GM21423 (cell line): ENCODE data around the gene WDR86.

Source experiments
- ATAC-seq: cut with Tn5 transposase; IDR thresholded peaks from one replicate; pipeline ENCODE4 v1.9.1; 2021; ENCODE audit warnings: mild to moderate bottlenecking, moderate library complexity; ENCODE audit not compliant: unreplicated experiment

The WDR86 gene

GRCh38 chr7:151440799-151441445, 31.1 kb upstream of the WDR86 start:
- ATAC-seq = no peak

GRCh38 chr7:151439855-151440798, 30.3 kb upstream of the WDR86 start, which contains the start of gene CRYGN:
TSS of gene CRYGN (minus strand) at chr7:151440141. CDS start at chr7:151439917, 224 bp downstream.
- ATAC-seq = no peak

GRCh38 chr7:151438864-151439601, 29.2 kb upstream of the WDR86 start:
- no peak for ATAC-seq

GRCh38 chr7:151437866-151438516, 28.2 kb upstream of the WDR86 start:
- ATAC-seq = no peak

GRCh38 chr7:151437159-151437553, 27.3 kb upstream of the WDR86 start:
- ATAC-seq = no peak

GRCh38 chr7:151436446-151437158, 26.8 kb upstream of the WDR86 start:
- ATAC-seq = no peak

- no peak for ATAC-seq
Observed at GRCh38 chr7:151435971-151436370, 26.1 kb upstream of the WDR86 start.

GRCh38 chr7:151435103-151435916, 25.5 kb upstream of the WDR86 start:
- ATAC-seq = no peak

GRCh38 chr7:151434549-151434948, 24.7 kb upstream of the WDR86 start:
- no peak for ATAC-seq

GRCh38 chr7:151433721-151434400, 24.0 kb upstream of the WDR86 start:
- no peak for ATAC-seq

- peak; percentile 60 for ATAC-seq
Observed at GRCh38 chr7:151432658-151433521, 23.1 kb upstream of the WDR86 start.

GRCh38 chr7:151431768-151432311, 22.0 kb upstream of the WDR86 start:
- ATAC-seq = no peak

- ATAC-seq = no peak
Observed at GRCh38 chr7:151431281-151431767, 21.5 kb upstream of the WDR86 start.

- ATAC-seq = no peak
Observed at GRCh38 chr7:151430391-151431205, 20.8 kb upstream of the WDR86 start.

- ATAC-seq = no peak
Observed at GRCh38 chr7:151429560-151430331, 19.9 kb upstream of the WDR86 start.

- ATAC-seq = no peak
Observed at GRCh38 chr7:151429237-151429559, 19.4 kb upstream of the WDR86 start.
